ENCODE measurements around the gene MAP2K5. TPM values are rescaled to one million over a fixed set of nuclear protein-coding genes. Genes with fewer than 3 reads are reported as not detected.
A peak's percentile ranks its signal among the peaks of the same experiment; 100 is the strongest.

The MAP2K5 gene
- total RNA-seq, 1 donor from 2014 or later, result 11.6 TPM

DNA sequence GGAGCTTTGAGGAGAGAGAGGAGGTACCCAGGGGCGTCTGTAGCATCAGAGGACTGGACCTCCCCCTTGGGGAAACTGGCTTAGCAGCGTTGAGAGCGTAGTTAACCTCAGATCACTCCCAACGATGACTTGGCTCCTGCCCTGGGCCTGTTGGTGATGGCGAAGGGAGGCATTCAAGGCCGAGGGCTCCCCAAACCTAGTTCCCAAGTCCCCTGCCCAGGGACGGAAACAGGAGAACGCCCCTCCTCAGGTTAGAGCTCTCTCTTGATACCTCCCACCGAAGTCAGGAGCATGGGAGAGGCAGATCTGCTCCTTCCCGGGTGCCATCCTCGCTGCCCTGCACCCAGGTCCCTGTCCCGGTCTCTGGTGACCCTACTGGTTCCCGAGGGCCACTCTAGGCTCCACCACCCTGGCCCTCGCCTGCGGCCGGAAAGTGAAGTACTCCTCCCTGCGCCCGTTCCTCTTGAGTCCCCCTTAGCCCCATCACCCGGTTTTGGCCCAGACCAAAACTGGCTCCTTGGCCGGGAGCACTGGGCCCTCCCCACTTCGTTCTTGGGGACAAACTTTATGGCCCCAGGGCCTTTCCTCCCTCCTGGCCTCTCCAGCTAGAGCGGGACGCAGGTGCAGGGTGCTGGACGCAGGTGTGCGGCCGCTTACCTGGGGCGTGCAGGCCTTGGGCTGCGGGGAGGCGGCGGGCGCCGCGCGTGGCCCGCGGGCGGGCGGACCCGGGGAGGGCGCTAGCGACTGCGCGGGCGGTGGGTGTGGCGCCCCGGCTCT, 280.2 kb downstream of the MAP2K5 start:
- H3K36me3 ChIP-seq (ENCODE audit: insufficient read depth, low read length), result no peaks in the 10 kb centered on the region
- peaks cover 11% of the 10 kb centered on the region for H3K4me1 ChIP-seq (ENCODE audit: insufficient read depth, low read length)
- peaks cover 77% of the 10 kb centered on the region for H3K27me3 ChIP-seq (ENCODE audit: insufficient read depth, low read length)
- peak overlapping the region; percentile 36 for H3K4me2 ChIP-seq (ENCODE audit: low read length)
- Mint-ChIP-seq H3K36me3 (ENCODE audit: low read depth, unreplicated experiment) (peaks cover 1% of the 10 kb centered on the region), H3K27ac (ENCODE audit: unreplicated experiment) (no peak overlapping the region), H3K4me1 (ENCODE audit: low read depth, unreplicated experiment) (peaks cover 2% of the 10 kb centered on the region), H3K4me3 (ENCODE audit: unreplicated experiment) (peak overlapping the region; percentile 14), H3K27me3 (ENCODE audit: low read depth, unreplicated experiment) (peaks cover 72% of the 10 kb centered on the region), H3K9me3 (ENCODE audit: unreplicated experiment) (peaks cover 13% of the 10 kb centered on the region)
- H3K9me3 ChIP-seq (ENCODE audit: insufficient read depth, low read depth, low read length), result peaks cover 9% of the 10 kb centered on the region
- H3K4me3 ChIP-seq (ENCODE audit: insufficient read depth, low read depth, low read length), result no peak overlapping the region
- H3K9ac ChIP-seq (ENCODE audit: low read length), result no peak overlapping the region
- DNase-seq (ENCODE audit: low read depth) (no peak), FAIRE-seq (no peak)
- no peaks in the 10 kb centered on the region for H3K79me2 ChIP-seq (ENCODE audit: insufficient read depth, low read length)
- H4K20me1 ChIP-seq (ENCODE audit: insufficient read depth, low read length), result peaks cover 32% of the 10 kb centered on the region
- no peak overlapping the region for H2AFZ ChIP-seq (ENCODE audit: low read depth, low read length)
- TF ChIP-seq, protein P1, sequence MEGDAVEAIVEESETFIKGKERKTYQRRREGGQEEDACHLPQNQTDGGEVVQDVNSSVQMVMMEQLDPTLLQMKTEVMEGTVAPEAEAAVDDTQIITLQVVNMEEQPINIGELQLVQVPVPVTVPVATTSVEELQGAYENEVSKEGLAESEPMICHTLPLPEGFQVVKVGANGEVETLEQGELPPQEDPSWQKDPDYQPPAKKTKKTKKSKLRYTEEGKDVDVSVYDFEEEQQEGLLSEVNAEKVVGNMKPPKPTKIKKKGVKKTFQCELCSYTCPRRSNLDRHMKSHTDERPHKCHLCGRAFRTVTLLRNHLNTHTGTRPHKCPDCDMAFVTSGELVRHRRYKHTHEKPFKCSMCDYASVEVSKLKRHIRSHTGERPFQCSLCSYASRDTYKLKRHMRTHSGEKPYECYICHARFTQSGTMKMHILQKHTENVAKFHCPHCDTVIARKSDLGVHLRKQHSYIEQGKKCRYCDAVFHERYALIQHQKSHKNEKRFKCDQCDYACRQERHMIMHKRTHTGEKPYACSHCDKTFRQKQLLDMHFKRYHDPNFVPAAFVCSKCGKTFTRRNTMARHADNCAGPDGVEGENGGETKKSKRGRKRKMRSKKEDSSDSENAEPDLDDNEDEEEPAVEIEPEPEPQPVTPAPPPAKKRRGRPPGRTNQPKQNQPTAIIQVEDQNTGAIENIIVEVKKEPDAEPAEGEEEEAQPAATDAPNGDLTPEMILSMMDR (IDR thresholded peaks at IDR 0.05; ENCODE audit: insufficient read depth, low read depth, low read length), result no peak
- TF ChIP-seq EZH2 (IDR thresholded peaks at IDR 0.05; ENCODE audit: insufficient read depth, low read length), result peak; percentile 15
- H3K27ac ChIP-seq (ENCODE audit: low read depth, low read length), result no peak overlapping the region

DNA sequence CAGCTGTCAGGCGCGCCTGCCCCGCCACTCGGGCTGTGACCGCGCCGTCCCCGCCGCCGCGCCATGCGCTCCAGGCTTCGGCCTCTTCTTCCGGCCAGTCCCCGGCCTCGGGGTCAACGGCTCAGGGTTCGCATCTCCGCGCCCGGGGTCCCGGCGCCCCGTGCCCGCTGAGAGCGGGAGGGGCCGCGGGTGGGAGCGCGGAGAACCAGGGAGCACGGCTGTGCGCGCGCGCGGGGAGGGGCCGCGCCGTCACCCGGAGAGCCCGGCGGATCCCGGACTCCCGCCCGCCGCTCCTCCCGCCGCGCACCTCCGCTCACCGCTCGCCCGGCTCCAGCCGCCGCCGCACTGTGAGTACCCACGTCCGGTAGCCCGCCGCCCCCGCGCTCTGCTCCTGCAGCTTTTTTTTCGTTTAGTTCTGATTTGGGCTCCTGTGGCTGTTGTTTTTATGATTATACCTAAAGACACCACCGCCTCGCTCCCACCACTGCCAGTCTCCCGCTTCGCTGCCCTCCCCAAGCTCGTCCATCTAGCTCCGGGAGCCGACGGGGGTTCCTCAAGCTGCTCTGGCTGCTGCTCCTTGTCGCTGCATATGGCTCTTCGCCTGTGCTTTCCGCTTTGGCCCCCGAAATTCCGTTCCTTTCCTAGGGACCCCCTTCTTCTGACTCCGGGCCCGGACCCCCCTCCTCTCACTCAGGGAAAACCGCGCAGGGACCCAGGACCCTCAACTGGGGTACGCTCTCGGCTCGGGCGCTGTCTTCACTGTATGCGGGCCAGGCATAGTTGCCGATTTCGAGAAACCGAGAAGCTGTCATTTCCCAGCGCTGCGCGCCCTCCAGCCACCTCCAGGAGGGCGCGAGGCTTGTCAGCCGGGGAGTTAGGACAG, 281.1 kb downstream of the MAP2K5 start:
- H3K4me1 ChIP-seq (ENCODE audit: insufficient read depth, low read length), result peaks cover 11% of the 10 kb centered on the region
- H3K36me3 ChIP-seq (ENCODE audit: insufficient read depth, low read length), result no peaks in the 10 kb centered on the region
- FAIRE-seq (no peak), DNase-seq (ENCODE audit: low read depth) (no peak)
- no peak overlapping the region for H3K9ac ChIP-seq (ENCODE audit: low read length)
- H3K9me3 ChIP-seq (ENCODE audit: insufficient read depth, low read depth, low read length), result peaks cover 9% of the 10 kb centered on the region
- Mint-ChIP-seq H3K27ac (ENCODE audit: unreplicated experiment) (peak overlapping the region; percentile 95), H3K9me3 (ENCODE audit: unreplicated experiment) (peaks cover 15% of the 10 kb centered on the region), H3K27me3 (ENCODE audit: low read depth, unreplicated experiment) (peaks cover 68% of the 10 kb centered on the region), H3K4me3 (ENCODE audit: unreplicated experiment) (peak overlapping the region; percentile 69), H3K36me3 (ENCODE audit: low read depth, unreplicated experiment) (peaks cover 1% of the 10 kb centered on the region), H3K4me1 (ENCODE audit: low read depth, unreplicated experiment) (peaks cover 2% of the 10 kb centered on the region)
- peak overlapping the region; percentile 36 for H3K4me2 ChIP-seq (ENCODE audit: low read length)
- no peak overlapping the region for H2AFZ ChIP-seq (ENCODE audit: low read depth, low read length)
- no peak overlapping the region for H3K27ac ChIP-seq (ENCODE audit: low read depth, low read length)
- H3K79me2 ChIP-seq (ENCODE audit: insufficient read depth, low read length), result no peaks in the 10 kb centered on the region
- H3K4me3 ChIP-seq (ENCODE audit: insufficient read depth, low read depth, low read length), result no peak overlapping the region
- H3K27me3 ChIP-seq (ENCODE audit: insufficient read depth, low read length), result peaks cover 74% of the 10 kb centered on the region
- TF ChIP-seq, protein P1 (IDR thresholded peaks at IDR 0.05; ENCODE audit: insufficient read depth, low read depth, low read length), result no peak
- peak; percentile 79 for TF ChIP-seq EZH2 (IDR thresholded peaks at IDR 0.05; ENCODE audit: insufficient read depth, low read length)
- H4K20me1 ChIP-seq (ENCODE audit: insufficient read depth, low read length), result peaks cover 32% of the 10 kb centered on the region

Data from astrocyte (in vitro differentiated cells and primary cell).